Gastroesophageal sphincter (tissue), 4 donors: Measurements from ENCODE around the gene DAND5. TPM values are rescaled to one million over a fixed set of nuclear protein-coding genes. Genes with fewer than 3 reads are reported as not detected.

Experiments used
- ATAC-seq: fragments of 150-250 bp; one replicate; pipeline ENCODE4 v1.9.1; 2016; ENCODE audit warnings: mild to moderate bottlenecking, moderate library complexity
- H3K27ac ChIP-seq, 4 donors: fragments of 200-600 bp; sonication (generic) in 3 of 4; 1 replicate in 3 of 4; 2 replicates in 1 of 4; pipeline ENCODE4 v1.5.1; 2016 to 2019
- H3K27me3 ChIP-seq: fragments of 200-600 bp; sonication (generic); one replicate; pipeline ENCODE4 v1.5.1; 2019
- H3K36me3 ChIP-seq, 2 donors: fragments of 200-600 bp; sonication (generic); one replicate each; pipeline ENCODE4 v1.5.1; 2019; ENCODE audit warnings: control low read depth in 1 of 2
- H3K4me1 ChIP-seq, 3 donors: fragments of 200-600 bp; sonication (generic); 1 replicate in 2 of 3; 2 replicates in 1 of 3; pipeline ENCODE4 v1.5.1; 2016 to 2019; ENCODE audit warnings: control low read depth in 2 of 3
- H3K4me3 ChIP-seq, 2 donors: fragments of 200-600 bp; sonication (generic); one replicate each; pipeline ENCODE4 v1.5.1; 2019; ENCODE audit warnings: mild to moderate bottlenecking in 1 of 2, moderate library complexity in 1 of 2
- H3K9me3 ChIP-seq, 3 donors: fragments of 200-600 bp; sonication (generic); one replicate each; pipeline ENCODE4 v1.5.1; 2017 to 2019; ENCODE audit warnings: control low read depth in 2 of 3
- CTCF ChIP-seq, 4 experiments: fragments of 200-600 bp in 2 of 4; fragments of 450-650 bp in 2 of 4; sonication (generic) in 1 of 4; IDR thresholded peaks; one replicate each; pipeline ENCODE4 v1.5.1; 2017 to 2019; ENCODE audit warnings: antibody characterized with exemption in 4 of 4, mild to moderate bottlenecking in 2 of 4, moderate library complexity in 2 of 4
- EP300 ChIP-seq: sonication (generic); formaldehyde crosslinking; IDR thresholded peaks from one replicate; pipeline ENCODE4 v1.6.1; 2017; ENCODE audit warnings: antibody characterized with exemption, mild to moderate bottlenecking
- POLR2A ChIP-seq, 2 donors: fragments of 450-650 bp; IDR thresholded peaks; one replicate each; pipeline ENCODE4 v1.6.1; 2017; ENCODE audit warnings: antibody characterized with exemption in 2 of 2, mild to moderate bottlenecking in 2 of 2, moderate library complexity in 1 of 2
- POLR2AphosphoS5 ChIP-seq: sonication (generic); formaldehyde crosslinking; IDR thresholded peaks from one replicate; pipeline ENCODE4 v1.6.1; 2017; ENCODE audit warnings: antibody characterized with exemption
- WGBS, 2 donors: methylation state at CpG; one replicate each; pipeline ENCODE4 v1.1.5; 2018; ENCODE audit warnings: low coverage in 1 of 2; 5-methylcytosine and 5-hydroxymethylcytosine counted together
- total RNA-seq, 4 donors: library from RNA; depleted of rRNA; stranded (reverse); fragments of >200 nt; gene quantifications; one replicate each; pipeline ENCODE4 v1.1.0, GENCODE V29; 2016

The DAND5 gene
- total RNA-seq, 4 donors from 2014 or later: 0.35 TPM; not detected in 3

- TF ChIP-seq EP300: no peak
- no peak for TF ChIP-seq POLR2A (IDR thresholded peaks at IDR 0.05)
- TF ChIP-seq POLR2AphosphoS5: no peak
- peak in 3 of 4 experiments; percentile 89 to 97 (median 97) for TF ChIP-seq CTCF (IDR thresholded peaks at IDR 0.05)
- Histone ChIP-seq H3K27ac (peak overlapping the region in 3 of 4 donors; percentile 76 to 81 (median 81)), H3K9me3 (no peaks in the 10 kb centered on the region), H3K27me3 (no peaks in the 10 kb centered on the region), H3K36me3 (no peaks in the 10 kb centered on the region), H3K4me3 (peak overlapping the region; percentile 28 to 56), H3K4me1 (peaks cover 0 to 23% (median 3%) of the 10 kb centered on the region in 3 donors)
- ATAC-seq: peak; percentile 97
- 0% methylated on average over 4 to 7 of the region's 34 CpGs for WGBS, 2 donors
Measured at GRCh38 chr19:12965017-12965811, 4.2 kb upstream of the DAND5 start.

GRCh38 chr19:12965812-12966135 is 3.6 kb upstream of the DAND5 start:
- no peak for TF ChIP-seq POLR2A (IDR thresholded peaks at IDR 0.05)
- no peak for TF ChIP-seq EP300
- no peak for TF ChIP-seq CTCF (IDR thresholded peaks at IDR 0.05)
- no peak for TF ChIP-seq POLR2AphosphoS5
- no peak for ATAC-seq
- no peaks in the 10 kb centered on the region for H3K27me3 ChIP-seq
- H3K27ac ChIP-seq: peak overlapping the region in 3 of 4 donors; percentile 76 to 81 (median 81)
- H3K4me1 ChIP-seq: peaks cover 0 to 29% (median 3%) of the 10 kb centered on the region in 3 donors
- no peaks in the 10 kb centered on the region for H3K9me3 ChIP-seq
- peak overlapping the region in 1 of 2 donors; percentile 56 for H3K4me3 ChIP-seq
- 0% methylated on average over 2 to 3 of the region's 8 CpGs for WGBS, 2 donors
- H3K36me3 ChIP-seq: no peaks in the 10 kb centered on the region

GRCh38 chr19:12967907-12968306 is 1.5 kb upstream of the DAND5 start:
- WGBS, 2 donors: 92% methylated on average over 4 of the region's 5 CpGs

GRCh38 chr19:12970070-12970820 is 869 bp downstream of the DAND5 start:
- no peaks in the 10 kb centered on the region for H3K27me3 ChIP-seq
- peak overlapping the region in 3 of 4 donors; percentile 61 to 74 (median 71) for H3K27ac ChIP-seq
- peaks cover 0 to 28% (median 3%) of the 10 kb centered on the region in 3 donors for H3K4me1 ChIP-seq
- WGBS, 2 donors: 95 to 98% methylated on average over 5 to 7 of the region's 7 CpGs
- no peaks in the 10 kb centered on the region for H3K36me3 ChIP-seq
- H3K4me3 ChIP-seq: no peak overlapping the region
- no peaks in the 10 kb centered on the region for H3K9me3 ChIP-seq
- no peak for ATAC-seq
- TF ChIP-seq POLR2AphosphoS5: no peak
- TF ChIP-seq POLR2A (IDR thresholded peaks at IDR 0.05): no peak
- TF ChIP-seq EP300: no peak
- no peak for TF ChIP-seq CTCF (IDR thresholded peaks at IDR 0.05)

More at GRCh38 chr19:12967907-12968306, 1.5 kb upstream of the DAND5 start:
- H3K9me3 ChIP-seq: no peaks in the 10 kb centered on the region
- TF ChIP-seq POLR2A (IDR thresholded peaks at IDR 0.05): no peak
- no peak for TF ChIP-seq EP300
- TF ChIP-seq CTCF (IDR thresholded peaks at IDR 0.05): no peak
- TF ChIP-seq POLR2AphosphoS5: no peak
- H3K4me1 ChIP-seq: peaks cover 0 to 30% (median 3%) of the 10 kb centered on the region in 3 donors
- H3K27me3 ChIP-seq: no peaks in the 10 kb centered on the region
- no peak overlapping the region for H3K4me3 ChIP-seq
- no peak overlapping the region for H3K27ac ChIP-seq
- no peak for ATAC-seq
- no peaks in the 10 kb centered on the region for H3K36me3 ChIP-seq
